ENCODE data around the gene PTGES3. TPM values are rescaled to one million over a fixed set of nuclear protein-coding genes. Genes with fewer than 3 reads are reported as not detected.

Gene PTGES3
- total and polyA plus RNA-seq, 10 of the 15 experiments (the other 5 are each of a cell fraction or from before 2014, with no cell fraction given): 117 to 520 (median 175) TPM

- peak overlapping the region; percentile 70; the same call in 1 of the 2 replicates for H3K9ac ChIP-seq (ENCODE audit: control insufficient read depth, insufficient read depth, low read length)
- no peak for TF ChIP-seq WRNIP1 (IDR thresholded peaks at IDR 0.05; ENCODE audit: borderline replicate concordance, low read depth, low read length)
- peak; percentile 72 for TF ChIP-seq MEF2B (IDR thresholded peaks at IDR 0.05; ENCODE audit: partially characterized antibody, poor library complexity, severe bottlenecking)
- intact Hi-C loops (cut with micrococcal nuclease; ENCODE audit: unreplicated experiment): no loop called here
- H3K79me2 ChIP-seq (ENCODE audit: control insufficient read depth, insufficient read depth, low read length): peaks cover 78% of the 10 kb centered on the region
- RAD21 ChIA-PET (ENCODE audit: unreplicated experiment): interaction anchor here (1.3 to 10.0 kb wide), 5 partner anchors 10 to 504 kb away, joined by 3 to 176 read pairs (median 6); partner anchors contain the start of genes ESYT1, NACA and PTGES3
- H3K9me3 ChIP-seq (replicated peaks; ENCODE audit: control insufficient read depth, insufficient read depth, low read length): no peaks in the 10 kb centered on the region
- H3K27me3 ChIP-seq (replicated peaks in 1 of 2; ENCODE audit: control insufficient read depth in 2 of 2, insufficient read depth in 2 of 2, low read length in 1 of 2): no peaks in the 10 kb centered on the region
- FAIRE-seq: no peak
- CTCF ChIA-PET: interaction anchor here (0.6 to 6.1 kb wide), 10 partner anchors 8 to 443 kb away, joined by 3 to 73 read pairs (median 4); no protein-coding TSS in a partner anchor
- POLR2A ChIA-PET: interaction anchor here (0.6 to 6.9 kb wide), 6 partner anchors 8 to 53 kb away, joined by 3 to 155 read pairs (median 46); partner anchors contain the start of genes ATP5F1B and PTGES3
- SMC1A ChIA-PET (ENCODE audit: uncharacterized antibody, unreplicated experiment): interaction anchor here (1.1 to 6.1 kb wide), 6 partner anchors 10 to 411 kb away, joined by 3 to 68 read pairs (median 4); partner anchors contain the start of genes ATP5F1B, PTGES3 and RNF41
- WGBS (ENCODE audit: insufficient coverage, insufficient replicate concordance, low lambda C conversion rate, missing lambda C conversion rate): 25% methylated on average over 4 of the region's 4 CpGs
- H3K27ac ChIP-seq (ENCODE audit: control insufficient read depth, insufficient read depth): peak overlapping the region; percentile 87
- H3K4me1 ChIP-seq (ENCODE audit: control insufficient read depth, insufficient read depth, low read length): peaks cover 34% of the 10 kb centered on the region
- in situ Hi-C loops (cut with MboI): loop anchor here (10.0 kb wide), 1 partner anchor 452 kb away; the partner anchor contains the start of gene NAB2
- peak overlapping the region; percentile 91 for H3K4me3 ChIP-seq
- H2AFZ ChIP-seq (ENCODE audit: control insufficient read depth, low read depth, low read length): no peak overlapping the region
- ATAC-seq: no peak
- H3K36me3 ChIP-seq (ENCODE audit: control insufficient read depth in 2 of 2, insufficient read depth in 2 of 2, low read length in 1 of 2): no peaks in the 10 kb centered on the region
- no peak for DNase-seq (ENCODE audit: low read depth, low spot score)
- no peaks in the 10 kb centered on the region for H4K20me1 ChIP-seq (ENCODE audit: control insufficient read depth, insufficient read depth)
- H3K4me2 ChIP-seq (ENCODE audit: control insufficient read depth, insufficient read depth): peak overlapping the region; percentile 95
- no TSS peak for BruUV-seq (replicated peaks)
These were observed 55.2 kb downstream of the PTGES3 start for GRCh38 chr12:56632701-56633467.
